Measurements from ENCODE around the gene PAN3.
"Not testable (repeated sequence)": the region's sequence is repeated elsewhere in the genome, so short reads cannot be mapped to it uniquely, and the experiment has no call there.

The PAN3 gene

GRCh38 chr13:28138012-28138755 is at the start of gene PAN3:
Gene PAN3 (plus strand): TSS chr13:28138545. CDS start chr13:28138658, 113 bp downstream.
- DNase-seq (ENCODE audit: low read depth), result peak; percentile 87

- DNase-seq (ENCODE audit: low read depth), result no peak
Observed at GRCh38 chr13:28089065-28089464, 49.3 kb upstream of the PAN3 start.

- no peak for DNase-seq (ENCODE audit: low read depth)
Observed at GRCh38 chr13:28092431-28092830, 45.9 kb upstream of the PAN3 start.

GRCh38 chr13:28093881-28094280 is 44.5 kb upstream of the PAN3 start:
- DNase-seq (ENCODE audit: low read depth), result no peak

- DNase-seq (ENCODE audit: low read depth), result no peak
Observed at GRCh38 chr13:28094306-28094705, 44.0 kb upstream of the PAN3 start.

- DNase-seq (ENCODE audit: low read depth), result no peak
Observed at GRCh38 chr13:28097503-28097902, 40.8 kb upstream of the PAN3 start.

GRCh38 chr13:28099396-28100149 is 38.8 kb upstream of the PAN3 start:
- DNase-seq (ENCODE audit: low read depth), result no peak

- no peak for DNase-seq (ENCODE audit: low read depth)
Observed at GRCh38 chr13:28100150-28101121, 37.9 kb upstream of the PAN3 start, which contains the start of gene FLT3. Gene FLT3 (minus strand): TSS chr13:28100576. CDS start chr13:28100510, 66 bp downstream.

GRCh38 chr13:28101886-28102285 is 36.5 kb upstream of the PAN3 start:
- DNase-seq (ENCODE audit: low read depth), result not testable (repeated sequence)

GRCh38 chr13:28106976-28107375 is 31.4 kb upstream of the PAN3 start:
- DNase-seq (ENCODE audit: low read depth), result no peak

- no peak for DNase-seq (ENCODE audit: low read depth)
Observed at GRCh38 chr13:28110414-28110813, 27.9 kb upstream of the PAN3 start.

- DNase-seq (ENCODE audit: low read depth), result no peak
Observed at GRCh38 chr13:28116736-28117135, 21.6 kb upstream of the PAN3 start.

GRCh38 chr13:28117689-28118377 is 20.5 kb upstream of the PAN3 start:
- DNase-seq (ENCODE audit: low read depth), result no peak

GRCh38 chr13:28120317-28120716 is 18.0 kb upstream of the PAN3 start:
- DNase-seq (ENCODE audit: low read depth), result no peak

GRCh38 chr13:28121224-28121623 is 17.1 kb upstream of the PAN3 start:
- DNase-seq (ENCODE audit: low read depth), result no peak

- no peak for DNase-seq (ENCODE audit: low read depth)
Observed at GRCh38 chr13:28128030-28128429, 10.3 kb upstream of the PAN3 start.

- DNase-seq (ENCODE audit: low read depth), result no peak
Observed at GRCh38 chr13:28128926-28129325, 9.4 kb upstream of the PAN3 start.

GRCh38 chr13:28129911-28130693 is 8.2 kb upstream of the PAN3 start:
- DNase-seq (ENCODE audit: low read depth), result no peak

GRCh38 chr13:28131646-28132045 is 6.7 kb upstream of the PAN3 start:
- DNase-seq (ENCODE audit: low read depth), result no peak

GRCh38 chr13:28136916-28137315 is 1.4 kb upstream of the PAN3 start:
- no peak for DNase-seq (ENCODE audit: low read depth)

GRCh38 chr13:28137596-28137995 is 749 bp upstream of the PAN3 start:
- no peak for DNase-seq (ENCODE audit: low read depth)

Measured in activated T-helper 9 cell treated with anti-CD3 and anti-CD28 coated beads, Interleukin-2, amount 50 U/mL, for 16 hours (primary cell).